ENCODE results near the gene MAP2K5.

MAP2K5 gene

DNA sequence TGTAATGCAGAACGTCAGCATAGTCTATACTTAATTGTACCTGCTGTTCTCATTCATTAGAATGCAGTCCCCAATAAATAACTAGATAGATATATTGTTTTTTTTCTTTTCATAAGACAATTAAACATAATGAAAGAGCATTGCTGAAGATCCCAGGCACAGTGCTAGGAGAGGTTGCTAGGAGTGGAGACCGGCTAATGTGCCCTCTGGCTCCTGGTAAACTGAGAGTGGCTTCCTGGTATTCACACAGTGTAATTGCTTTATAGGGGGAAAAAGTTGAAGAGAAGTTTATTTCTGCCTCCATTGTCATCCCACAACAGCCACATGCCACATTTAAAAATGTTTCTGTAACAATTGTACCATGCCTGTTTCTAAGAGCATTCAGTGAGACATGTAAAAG, 135.6 kb downstream of the MAP2K5 start:
- TF ChIP-seq GATA2 (IDR thresholded peaks at IDR 0.05; ENCODE audit: low read depth, low read length) (no peak), GATA3 (IDR thresholded peaks at IDR 0.05; ENCODE audit: low read depth, low read length) (no peak)

GRCh38 chr15:67678993-67679392, 136.5 kb downstream of the MAP2K5 start:
- TF ChIP-seq GATA3 (IDR thresholded peaks at IDR 0.05; ENCODE audit: low read depth, low read length) (no peak), GATA2 (IDR thresholded peaks at IDR 0.05; ENCODE audit: low read depth, low read length) (no peak)

DNA sequence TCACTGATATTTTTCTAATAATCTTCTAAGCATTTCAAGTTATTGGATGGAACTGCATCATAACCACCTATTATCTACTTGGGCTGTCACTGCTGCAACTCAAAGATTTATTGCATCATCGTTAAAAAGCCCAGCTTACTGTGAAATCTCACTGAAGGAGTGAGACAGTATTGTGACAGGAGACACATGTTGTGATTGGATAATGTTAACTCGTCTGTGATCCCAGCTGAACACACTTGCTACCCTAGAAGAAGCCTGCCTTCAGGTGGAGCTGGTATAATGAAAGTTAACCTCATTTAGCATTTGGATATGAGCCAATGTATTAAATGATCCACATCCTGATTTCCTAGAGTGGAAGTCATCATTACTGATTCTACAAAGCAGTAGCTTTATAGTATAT, 138.1 kb downstream of the MAP2K5 start:
- TF ChIP-seq GATA2 (IDR thresholded peaks at IDR 0.05; ENCODE audit: low read depth, low read length) (no peak), GATA3 (IDR thresholded peaks at IDR 0.05; ENCODE audit: low read depth, low read length) (no peak)

- TF ChIP-seq GATA2 (IDR thresholded peaks at IDR 0.05; ENCODE audit: low read depth, low read length) (no peak), GATA3 (IDR thresholded peaks at IDR 0.05; ENCODE audit: low read depth, low read length) (no peak)
Measured at GRCh38 chr15:67685008-67685599, 142.6 kb downstream of the MAP2K5 start.

- TF ChIP-seq GATA2 (IDR thresholded peaks at IDR 0.05; ENCODE audit: low read depth, low read length) (no peak), GATA3 (IDR thresholded peaks at IDR 0.05; ENCODE audit: low read depth, low read length) (no peak)
Measured at GRCh38 chr15:67685716-67686115, 143.2 kb downstream of the MAP2K5 start.

DNA sequence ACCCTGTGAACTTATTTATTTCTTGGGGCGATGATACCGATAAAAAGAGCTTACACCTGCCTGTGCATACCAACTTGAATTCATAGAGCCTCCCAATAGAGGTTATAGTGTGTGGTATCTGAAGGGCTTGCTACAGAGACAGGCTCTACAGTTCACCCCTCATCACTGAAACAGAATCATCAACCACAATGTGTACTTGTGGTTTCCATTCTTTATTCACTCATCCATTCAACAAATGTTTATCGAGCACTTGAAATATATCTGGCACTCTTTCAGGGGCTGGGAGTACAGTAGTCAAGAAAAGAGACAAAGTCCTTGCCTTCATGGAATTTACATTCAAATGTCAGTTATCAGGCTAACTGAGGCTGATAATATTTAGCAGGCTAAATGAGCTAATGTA, 148.4 kb downstream of the MAP2K5 start:
- no peak for TF ChIP-seq GATA3 (IDR thresholded peaks at IDR 0.05; ENCODE audit: low read depth, low read length)
- no peak for TF ChIP-seq GATA2 (IDR thresholded peaks at IDR 0.05; ENCODE audit: low read depth, low read length)

DNA sequence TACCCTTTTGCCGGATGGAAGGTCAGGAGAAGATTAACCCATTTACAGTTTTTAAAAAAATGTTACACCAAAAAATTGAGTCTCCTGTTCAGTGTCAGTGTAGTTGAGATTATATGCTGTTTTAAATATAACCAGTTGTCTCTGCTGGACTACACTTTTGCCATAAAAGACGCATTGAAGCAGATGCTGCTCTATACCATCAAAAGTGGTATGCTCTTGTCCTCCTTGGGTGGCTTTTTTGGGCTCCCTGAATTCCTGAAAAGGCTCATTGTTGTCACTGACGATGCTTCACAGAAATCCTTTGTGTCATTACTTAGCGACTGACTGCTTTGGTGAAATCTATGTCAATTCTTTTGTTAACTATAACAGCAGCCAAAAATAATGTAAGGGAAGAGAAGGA, 148.9 kb downstream of the MAP2K5 start:
- TF ChIP-seq GATA2 (IDR thresholded peaks at IDR 0.05; ENCODE audit: low read depth, low read length) (no peak), GATA3 (IDR thresholded peaks at IDR 0.05; ENCODE audit: low read depth, low read length) (no peak)

GRCh38 chr15:67692573-67692972, 150.1 kb downstream of the MAP2K5 start:
- TF ChIP-seq GATA3 (IDR thresholded peaks at IDR 0.05; ENCODE audit: low read depth, low read length), result no peak
- TF ChIP-seq GATA2 (IDR thresholded peaks at IDR 0.05; ENCODE audit: low read depth, low read length), result no peak

GRCh38 chr15:67696087-67696486, 153.6 kb downstream of the MAP2K5 start:
- TF ChIP-seq GATA2 (IDR thresholded peaks at IDR 0.05; ENCODE audit: low read depth, low read length) (no peak), GATA3 (IDR thresholded peaks at IDR 0.05; ENCODE audit: low read depth, low read length) (no peak)

DNA sequence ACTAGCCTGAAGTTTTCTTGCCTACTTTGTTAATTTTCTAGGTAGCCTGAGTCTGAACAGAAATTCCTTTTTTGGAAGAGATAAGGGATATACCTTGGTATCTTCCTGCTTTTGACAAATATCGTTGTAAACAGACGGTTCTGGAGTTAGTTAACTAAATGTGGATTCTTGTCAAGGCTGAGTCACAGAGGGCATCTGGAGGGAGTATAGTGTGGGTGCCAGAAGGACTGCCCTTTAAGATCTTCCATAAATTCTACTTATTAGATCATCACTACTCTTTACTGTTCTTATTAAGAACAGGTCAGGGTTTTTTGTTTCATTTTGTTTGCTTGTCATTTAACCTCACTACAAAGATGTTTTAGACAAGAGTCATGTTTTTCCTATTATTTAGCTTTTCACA, 157.5 kb downstream of the MAP2K5 start:
- TF ChIP-seq GATA2 (IDR thresholded peaks at IDR 0.05; ENCODE audit: low read depth, low read length) (no peak), GATA3 (IDR thresholded peaks at IDR 0.05; ENCODE audit: low read depth, low read length) (no peak)

- TF ChIP-seq GATA2 (IDR thresholded peaks at IDR 0.05; ENCODE audit: low read depth, low read length) (no peak), GATA3 (IDR thresholded peaks at IDR 0.05; ENCODE audit: low read depth, low read length) (no peak)
Measured at GRCh38 chr15:67701669-67702068, 159.2 kb downstream of the MAP2K5 start.

DNA sequence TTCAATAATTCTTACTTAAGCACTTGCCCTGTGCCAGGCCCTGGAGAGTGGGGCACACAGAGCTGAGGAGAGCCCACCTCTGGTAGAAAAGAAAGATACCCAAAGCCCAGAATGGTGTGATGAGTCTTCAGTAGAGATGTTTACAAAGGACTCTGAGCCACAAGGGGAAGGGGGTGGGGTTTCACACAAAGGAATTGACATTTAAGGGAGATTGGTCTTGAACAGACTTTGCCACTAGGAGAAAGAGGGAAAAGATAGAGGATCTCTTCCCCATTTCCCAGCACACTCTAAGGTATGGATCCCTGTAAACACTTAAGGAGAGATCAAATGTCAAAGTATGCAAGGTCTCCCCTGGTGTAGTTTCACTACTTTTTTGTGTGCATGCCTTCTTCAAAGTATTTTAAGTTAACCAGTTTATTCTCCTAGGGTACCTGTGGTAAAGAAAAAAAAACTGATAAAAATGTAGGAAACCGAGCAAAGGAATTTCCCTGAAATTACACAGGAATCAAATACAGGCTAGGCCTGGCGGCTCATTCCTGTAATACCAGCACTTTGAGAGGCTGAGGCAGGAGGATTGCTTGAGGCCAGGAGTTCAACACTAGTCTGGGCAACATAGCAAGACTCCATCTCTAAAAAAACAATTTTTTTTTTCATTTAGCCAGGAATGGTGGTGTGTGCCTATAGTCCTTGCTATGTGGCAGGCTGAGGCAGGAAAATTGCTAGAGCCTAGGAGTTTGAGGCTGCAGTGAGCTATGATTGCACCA, 165.2 kb downstream of the MAP2K5 start:
- no peak for TF ChIP-seq GATA2 (IDR thresholded peaks at IDR 0.05; ENCODE audit: low read depth, low read length)
- TF ChIP-seq GATA3 (IDR thresholded peaks at IDR 0.05; ENCODE audit: low read depth, low read length), result no peak

DNA sequence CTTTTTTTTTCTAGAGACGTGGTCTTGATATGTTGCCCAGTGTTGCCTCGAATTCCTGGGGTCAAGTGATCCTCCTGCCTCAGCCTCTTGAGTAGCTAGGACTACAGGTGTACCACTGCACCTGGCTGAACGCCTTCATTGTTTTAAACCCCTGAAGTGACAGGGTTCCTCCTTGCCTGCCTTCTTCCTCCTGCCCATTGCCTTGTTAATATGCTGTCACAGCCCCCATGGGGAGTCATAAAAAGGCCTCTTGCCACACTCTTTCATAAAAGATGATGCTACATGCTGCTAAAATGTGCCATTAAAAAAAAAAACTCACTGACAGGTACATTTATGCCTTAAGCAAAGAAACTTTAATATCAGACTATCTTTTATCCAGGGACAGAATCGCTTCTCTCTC, 166.0 kb downstream of the MAP2K5 start:
- TF ChIP-seq GATA3 (IDR thresholded peaks at IDR 0.05; ENCODE audit: low read depth, low read length), result no peak
- TF ChIP-seq GATA2 (IDR thresholded peaks at IDR 0.05; ENCODE audit: low read depth, low read length), result no peak

- TF ChIP-seq GATA2 (IDR thresholded peaks at IDR 0.05; ENCODE audit: low read depth, low read length) (no peak), GATA3 (IDR thresholded peaks at IDR 0.05; ENCODE audit: low read depth, low read length) (no peak)
Measured at GRCh38 chr15:67715170-67715569, 172.7 kb downstream of the MAP2K5 start.

- TF ChIP-seq GATA3 (IDR thresholded peaks at IDR 0.05; ENCODE audit: low read depth, low read length) (no peak), GATA2 (IDR thresholded peaks at IDR 0.05; ENCODE audit: low read depth, low read length) (no peak)
Measured at GRCh38 chr15:67716171-67716570, 173.7 kb downstream of the MAP2K5 start.

Data from SH-SY5Y (cell line).